Neural cell (in vitro differentiated cells): ENCODE data around the gene TLCD2. TPM values are rescaled to one million over a fixed set of nuclear protein-coding genes. Genes with fewer than 3 reads are reported as not detected.

Experiments
- H2AFZ ChIP-seq: fragments of 200-600, 300-800 bp; sonication (generic), shearing (Covaris generic); 2 replicates; pipeline ENCODE4 v1.6.0; 2014; ENCODE audit warnings: low read depth, mild to moderate bottlenecking, antibody characterized with exemption, low read length, moderate library complexity
- H3F3A ChIP-seq: fragments of 200-600 bp; shearing (Covaris generic); 2 replicates; pipeline ENCODE4 v1.6.1; 2016; ENCODE audit warnings: mild to moderate bottlenecking, moderate library complexity, mixed read lengths, antibody characterized with exemption, low read length; ENCODE audit not compliant: insufficient read depth, poor library complexity, severe bottlenecking
- H3K27ac ChIP-seq: fragments of 200-600, 300-800 bp; sonication (generic), shearing (Covaris generic); 2 replicates; pipeline ENCODE4 v1.5.1; 2014; ENCODE audit warnings: mild to moderate bottlenecking, low read length, moderate library complexity
- H3K27me3 ChIP-seq: fragments of 300-800, 200-600 bp; sonication (generic), shearing (Covaris generic); 2 replicates; pipeline ENCODE4 v1.6.0; 2014; ENCODE audit warnings: mild to moderate bottlenecking, low read depth, low read length, moderate library complexity; ENCODE audit not compliant: insufficient read depth
- H3K36me3 ChIP-seq: fragments of 300-800, 200-600 bp; sonication (generic), shearing (Covaris generic); 2 replicates; pipeline ENCODE4 v1.5.1; 2014; ENCODE audit warnings: mild to moderate bottlenecking, antibody characterized with exemption, low read length, moderate library complexity; ENCODE audit not compliant: insufficient read depth
- H3K4me2 ChIP-seq: fragments of 300-800, 200-600 bp; sonication (generic), shearing (Covaris generic); 2 replicates; pipeline ENCODE4 v1.6.0; 2014; ENCODE audit warnings: mild to moderate bottlenecking, low read length
- H3K4me3 ChIP-seq: fragments of 300-800, 200-600 bp; sonication (generic), shearing (Covaris generic); 2 replicates; pipeline ENCODE4 v1.5.1; 2014; ENCODE audit warnings: mild to moderate bottlenecking, low read length, moderate library complexity
- H3K79me2 ChIP-seq: fragments of 200-600 bp; shearing (Covaris generic); replicated peaks from 2 replicates; pipeline ENCODE4 v1.6.0; 2014; ENCODE audit warnings: mild to moderate bottlenecking, low read length, moderate library complexity; ENCODE audit not compliant: insufficient read depth
- H3K9ac ChIP-seq: fragments of 300-800, 200-600 bp; sonication (generic), shearing (Covaris generic); 2 replicates; pipeline ENCODE4 v1.6.1; 2016; ENCODE audit warnings: mild to moderate bottlenecking, low read length, mixed read lengths
- H3K9me2 ChIP-seq: fragments of 200-600 bp; shearing (Covaris generic); 2 replicates; pipeline ENCODE4 v1.6.1; 2016; ENCODE audit warnings: mild to moderate bottlenecking, low read length, mixed read lengths; ENCODE audit not compliant: insufficient read depth
- H3K9me3 ChIP-seq: fragments of 200-600, 300-800 bp; sonication (generic), shearing (Covaris generic); 2 replicates; pipeline ENCODE4 v1.6.1; 2016; ENCODE audit warnings: mild to moderate bottlenecking, mixed run types, low read length, moderate library complexity, mixed read lengths
- H4K20me1 ChIP-seq: fragments of 200-600 bp; shearing (Covaris generic); 2 replicates; pipeline ENCODE4 v1.6.1; 2016; ENCODE audit warnings: mild to moderate bottlenecking, mixed run types; ENCODE audit not compliant: insufficient read depth
- CTCF ChIP-seq: fragments of 450-650 bp; IDR thresholded peaks from 2 replicates; pipeline ENCODE4 v1.5.1; 2014; ENCODE audit warnings: antibody characterized with exemption, mild to moderate bottlenecking, moderate library complexity; ENCODE audit not compliant: poor library complexity, severe bottlenecking
- EP300 ChIP-seq: fragments of 450-650 bp; conservative IDR thresholded peaks from 2 replicates; pipeline ENCODE4 v1.6.1; 2014; ENCODE audit warnings: antibody characterized with exemption, mild to moderate bottlenecking, moderate library complexity; ENCODE audit not compliant: poor library complexity, severe bottlenecking
- EZH2 ChIP-seq: fragments of 200-600, 300-800 bp; shearing (Covaris generic), sonication (generic); IDR thresholded peaks from 2 replicates; pipeline ENCODE4 v1.6.1; 2014; ENCODE audit warnings: antibody characterized with exemption, low read length, borderline replicate concordance, mild to moderate bottlenecking; ENCODE audit not compliant: insufficient read depth, poor library complexity, severe bottlenecking
- MXI1 ChIP-seq: fragments of 450-650 bp; conservative IDR thresholded peaks from 2 replicates; pipeline ENCODE4 v1.6.1; 2014; ENCODE audit warnings: antibody characterized with exemption, mild to moderate bottlenecking; ENCODE audit not compliant: poor library complexity, severe bottlenecking
- POLR2AphosphoS5 ChIP-seq: IDR thresholded peaks from 2 replicates; pipeline ENCODE4 v1.6.1; 2012
- RAD21 ChIP-seq: fragments of 450-650 bp; conservative IDR thresholded peaks from 2 replicates; pipeline ENCODE4 v1.6.1; 2014; ENCODE audit warnings: antibody characterized with exemption, mild to moderate bottlenecking, moderate library complexity
- SMC3 ChIP-seq: fragments of 450-650 bp; conservative IDR thresholded peaks from 2 replicates; pipeline ENCODE4 v1.6.1; 2014; ENCODE audit warnings: antibody characterized with exemption, mild to moderate bottlenecking, moderate library complexity; ENCODE audit not compliant: poor library complexity
- TAF1 ChIP-seq: IDR thresholded peaks from 2 replicates; pipeline ENCODE4 v1.6.1; 2012; ENCODE audit warnings: low read depth
- polyA plus RNA-seq: library from polyadenylated mRNA; depleted of rRNA; stranded (reverse); fragments of >200 nt; gene quantifications from 2 replicates; pipeline ENCODE4 v1.2.3, GENCODE V29; 2014
- TF ChIP-seq, protein P1 (sequence below): IDR thresholded peaks from 2 replicates; pipeline ENCODE4 v1.6.1; 2012; ENCODE audit warnings: borderline replicate concordance

The TLCD2 gene
- polyA plus RNA-seq, 1 donor from 2014 or later, result 0.14 TPM

DNA sequence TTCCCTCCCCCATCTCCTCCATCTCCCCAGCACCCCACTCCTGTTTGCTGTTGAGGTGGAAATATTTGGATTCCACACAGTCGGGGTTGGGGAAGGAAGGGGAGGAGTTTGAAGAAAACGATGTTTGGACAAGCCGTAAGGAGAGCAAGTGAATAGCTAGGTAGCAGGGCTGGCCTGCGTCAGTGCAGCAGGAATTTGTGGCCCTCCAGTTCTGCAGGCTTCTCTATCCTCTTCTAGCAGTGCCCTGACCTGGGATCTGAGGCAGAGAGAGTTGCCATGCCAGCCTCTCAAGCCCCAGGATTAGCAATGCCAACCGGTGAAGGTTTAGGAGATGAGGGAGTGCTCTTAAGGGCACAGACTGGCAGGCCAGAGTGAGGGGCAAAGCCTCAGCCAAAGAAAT, 12.5 kb downstream of the TLCD2 start:
- no peak overlapping the region for H2AFZ ChIP-seq
- TF ChIP-seq EZH2, result no peak
- TF ChIP-seq RAD21, result no peak
- TF ChIP-seq, protein P1, sequence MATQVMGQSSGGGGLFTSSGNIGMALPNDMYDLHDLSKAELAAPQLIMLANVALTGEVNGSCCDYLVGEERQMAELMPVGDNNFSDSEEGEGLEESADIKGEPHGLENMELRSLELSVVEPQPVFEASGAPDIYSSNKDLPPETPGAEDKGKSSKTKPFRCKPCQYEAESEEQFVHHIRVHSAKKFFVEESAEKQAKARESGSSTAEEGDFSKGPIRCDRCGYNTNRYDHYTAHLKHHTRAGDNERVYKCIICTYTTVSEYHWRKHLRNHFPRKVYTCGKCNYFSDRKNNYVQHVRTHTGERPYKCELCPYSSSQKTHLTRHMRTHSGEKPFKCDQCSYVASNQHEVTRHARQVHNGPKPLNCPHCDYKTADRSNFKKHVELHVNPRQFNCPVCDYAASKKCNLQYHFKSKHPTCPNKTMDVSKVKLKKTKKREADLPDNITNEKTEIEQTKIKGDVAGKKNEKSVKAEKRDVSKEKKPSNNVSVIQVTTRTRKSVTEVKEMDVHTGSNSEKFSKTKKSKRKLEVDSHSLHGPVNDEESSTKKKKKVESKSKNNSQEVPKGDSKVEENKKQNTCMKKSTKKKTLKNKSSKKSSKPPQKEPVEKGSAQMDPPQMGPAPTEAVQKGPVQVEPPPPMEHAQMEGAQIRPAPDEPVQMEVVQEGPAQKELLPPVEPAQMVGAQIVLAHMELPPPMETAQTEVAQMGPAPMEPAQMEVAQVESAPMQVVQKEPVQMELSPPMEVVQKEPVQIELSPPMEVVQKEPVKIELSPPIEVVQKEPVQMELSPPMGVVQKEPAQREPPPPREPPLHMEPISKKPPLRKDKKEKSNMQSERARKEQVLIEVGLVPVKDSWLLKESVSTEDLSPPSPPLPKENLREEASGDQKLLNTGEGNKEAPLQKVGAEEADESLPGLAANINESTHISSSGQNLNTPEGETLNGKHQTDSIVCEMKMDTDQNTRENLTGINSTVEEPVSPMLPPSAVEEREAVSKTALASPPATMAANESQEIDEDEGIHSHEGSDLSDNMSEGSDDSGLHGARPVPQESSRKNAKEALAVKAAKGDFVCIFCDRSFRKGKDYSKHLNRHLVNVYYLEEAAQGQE, result no peak
- no peak for TF ChIP-seq CTCF
- no peak for TF ChIP-seq SMC3
- TF ChIP-seq TAF1, result no peak
- no peak for TF ChIP-seq EP300
- TF ChIP-seq POLR2AphosphoS5, result no peak
- no peak for TF ChIP-seq MXI1

DNA sequence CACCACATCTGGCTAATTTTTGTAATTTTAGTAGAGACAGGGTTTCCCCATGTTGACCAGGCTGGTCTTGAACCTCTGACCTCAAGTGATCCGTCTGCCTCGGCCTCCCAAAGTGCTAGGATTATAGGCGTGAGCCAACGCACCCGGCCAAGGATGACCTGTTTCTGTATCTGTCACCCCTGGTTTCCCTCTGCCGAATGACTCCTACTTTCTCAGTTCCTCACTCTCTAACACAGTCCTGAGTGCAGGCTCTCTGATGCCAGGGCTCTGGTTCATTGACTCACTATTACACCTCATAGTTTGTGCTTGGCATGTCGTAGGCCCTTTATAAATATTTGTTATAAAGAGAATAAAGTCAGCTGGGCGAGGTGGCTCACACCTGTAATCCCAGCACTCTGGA, 14.8 kb downstream of the TLCD2 start:
- Histone ChIP-seq H3K4me3 (no peak overlapping the region), H3K79me2 (no peaks in the 10 kb centered on the region), H3K36me3 (no peaks in the 10 kb centered on the region), H3K9me3 (no peaks in the 10 kb centered on the region), H3K9ac (no peak overlapping the region), H3K9me2 (no peaks in the 10 kb centered on the region), H4K20me1 (no peaks in the 10 kb centered on the region), H3K27me3 (no peaks in the 10 kb centered on the region), H3F3A (no peaks in the 10 kb centered on the region), H2AFZ (no peak overlapping the region), H3K27ac (no peak overlapping the region), H3K4me2 (no peak overlapping the region)
- no peak for TF ChIP-seq EP300
- TF ChIP-seq, protein P1, result no peak
- no peak for TF ChIP-seq POLR2AphosphoS5

More for the DNA sequence above, 12.5 kb downstream of the TLCD2 start:
- no peaks in the 10 kb centered on the region for H4K20me1 ChIP-seq
- H3F3A ChIP-seq, result no peaks in the 10 kb centered on the region
- no peak overlapping the region for H3K9ac ChIP-seq
- no peaks in the 10 kb centered on the region for H3K9me3 ChIP-seq
- H3K36me3 ChIP-seq, result no peaks in the 10 kb centered on the region
- no peak overlapping the region for H3K27ac ChIP-seq
- no peak overlapping the region for H3K4me2 ChIP-seq
- no peaks in the 10 kb centered on the region for H3K9me2 ChIP-seq
- H3K79me2 ChIP-seq, result no peaks in the 10 kb centered on the region
- H3K27me3 ChIP-seq, result no peaks in the 10 kb centered on the region
- H3K4me3 ChIP-seq, result no peak overlapping the region
